ENCODE data around the gene TRIL. TPM values are rescaled to one million over a fixed set of nuclear protein-coding genes. Genes with fewer than 3 reads are reported as not detected.

The TRIL gene
- total and polyA plus RNA-seq, 2 of the 13 experiments (the other 11 are each of a cell fraction or from before 2014, with no cell fraction given), result 0.18 to 0.40 TPM

DNA sequence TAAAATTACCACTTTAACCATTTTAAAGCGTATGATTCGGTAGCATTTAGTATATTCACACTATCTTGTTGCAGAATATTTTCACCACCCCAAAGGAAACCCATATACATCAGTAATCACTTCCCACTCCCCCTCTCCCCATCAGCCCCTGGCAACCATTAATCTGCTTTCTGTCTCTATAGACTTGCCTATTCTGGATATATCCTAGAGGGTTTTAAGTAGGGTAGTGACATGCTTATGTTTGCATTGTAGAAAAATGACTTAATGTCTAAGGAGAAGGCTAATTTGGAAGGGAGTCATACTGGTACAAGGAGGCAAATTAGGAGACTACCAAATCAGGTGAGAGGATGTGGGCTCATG is 42.6 kb upstream of the TRIL start:
- DNase-seq (ENCODE audit: low spot score) (no peak), ATAC-seq (no peak), FAIRE-seq (no peak)
- intact Hi-C loops (cut with micrococcal nuclease; ENCODE audit: unreplicated experiment) (no loop called here), in situ Hi-C loops (cut with HindIII; ENCODE audit: extremely low pct_ligation_motif_present, low pct_unique_long_range_greater_than_20kb) (no loop called here)
- BruUV-seq (replicated peaks), result no TSS peak
- H3K4me3 ChIP-seq (replicated peaks in 1 of 3; ENCODE audit: insufficient read depth in 1 of 3, low read depth in 2 of 3, low read length in 3 of 3), result no peak overlapping the region
- H3K4me1 ChIP-seq (ENCODE audit: insufficient read depth, low read length), result peaks cover 14% of the 10 kb centered on the region
- H3K9me3 ChIP-seq (ENCODE audit: low read length), result no peaks in the 10 kb centered on the region
- H3K4me2 ChIP-seq (ENCODE audit: low read depth, low read length), result no peak overlapping the region
- TF ChIP-seq THAP11 (CRISPR knock-in tag; IDR thresholded peaks at IDR 0.05) (no peak), ZBTB7A (CRISPR knock-in tag; IDR thresholded peaks at IDR 0.05) (no peak), ZFAT (CRISPR knock-in tag; conservative IDR thresholded peaks at IDR 0.05) (no peak), CHCHD3 (CRISPR knock-in tag; IDR thresholded peaks at IDR 0.05) (no peak), ZNF564 (CRISPR knock-in tag; IDR thresholded peaks at IDR 0.05) (no peak), RAD51 (IDR thresholded peaks at IDR 0.05; ENCODE audit: borderline replicate concordance) (no peak), RBAK (CRISPR knock-in tag; IDR thresholded peaks at IDR 0.05) (no peak), ETV6 (CRISPR knock-in tag; conservative IDR thresholded peaks at IDR 0.05) (no peak), KDM5A (IDR thresholded peaks at IDR 0.05; ENCODE audit: borderline replicate concordance, low read length) (no peak), ZNF383 (CRISPR knock-in tag; IDR thresholded peaks at IDR 0.05; ENCODE audit: borderline replicate concordance) (no peak), MYC (CRISPR knock-in tag; IDR thresholded peaks at IDR 0.05; ENCODE audit: borderline replicate concordance) (no peak), TARDBP (CRISPR knock-in tag; IDR thresholded peaks at IDR 0.05) (no peak), NFIB (CRISPR knock-in tag; IDR thresholded peaks at IDR 0.05; ENCODE audit: borderline replicate concordance) (no peak)
- CTCF ChIA-PET (ENCODE audit: low intra/inter-chr PET ratio, low total read pairs), result no interaction called here
- POLR2A ChIA-PET, result no interaction called here
- H3K9ac ChIP-seq (ENCODE audit: insufficient read depth, low read depth, low read length), result no peak overlapping the region
- H3K27me3 ChIP-seq (ENCODE audit: control insufficient read depth in 1 of 2, insufficient read depth in 2 of 2, low read length in 2 of 2), result no peaks in the 10 kb centered on the region
- WGBS (ENCODE audit: low lambda C conversion rate), result 100% methylated on average over 2 of the region's 2 CpGs
- H3K36me3 ChIP-seq (replicated peaks in 1 of 2; ENCODE audit: control insufficient read depth in 1 of 2, insufficient read depth in 2 of 2, low read length in 2 of 2), result no peaks in the 10 kb centered on the region
- H2AFZ ChIP-seq (ENCODE audit: low read length), result no peak overlapping the region
- no peak overlapping the region for H3K27ac ChIP-seq (ENCODE audit: extremely low read length, insufficient read depth, low read length)
- H3K79me2 ChIP-seq (ENCODE audit: insufficient read depth, low read length), result no peaks in the 10 kb centered on the region
- no peaks in the 10 kb centered on the region for H4K20me1 ChIP-seq (ENCODE audit: insufficient read depth, low read length)

Data from HepG2 (cell line).